ENCODE results near the gene DHX35.

The DHX35 gene

GRCh38 chr20:39025883-39026282 lies 63.7 kb downstream of the DHX35 start:
- DNase-seq = no peak

GRCh38 chr20:39029364-39029763 lies 67.2 kb downstream of the DHX35 start:
- DNase-seq = no peak

DNA sequence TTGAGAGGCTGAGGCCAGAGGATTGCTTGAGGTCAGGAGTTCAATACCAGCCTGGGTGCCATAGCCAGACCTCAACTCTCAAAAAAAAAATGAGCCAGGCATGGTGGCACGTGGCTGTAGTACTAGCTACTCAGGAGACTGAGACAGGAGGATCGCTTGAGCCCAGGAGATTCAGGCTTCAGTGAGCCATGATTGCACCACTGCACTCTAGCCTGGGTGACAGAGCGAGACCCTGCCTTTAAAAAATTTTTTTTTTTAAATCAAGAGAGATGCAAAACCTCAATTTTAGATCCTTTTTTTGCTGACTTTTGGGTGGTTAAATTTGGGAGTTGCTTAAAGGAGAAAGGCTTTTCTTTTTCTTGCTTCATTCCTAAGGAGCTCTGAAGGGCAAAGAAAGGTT lies 70.9 kb downstream of the DHX35 start:
- no peak for DNase-seq

- DNase-seq = no peak
These were observed 73.9 kb downstream of the DHX35 start for GRCh38 chr20:39036011-39036410.

DNA sequence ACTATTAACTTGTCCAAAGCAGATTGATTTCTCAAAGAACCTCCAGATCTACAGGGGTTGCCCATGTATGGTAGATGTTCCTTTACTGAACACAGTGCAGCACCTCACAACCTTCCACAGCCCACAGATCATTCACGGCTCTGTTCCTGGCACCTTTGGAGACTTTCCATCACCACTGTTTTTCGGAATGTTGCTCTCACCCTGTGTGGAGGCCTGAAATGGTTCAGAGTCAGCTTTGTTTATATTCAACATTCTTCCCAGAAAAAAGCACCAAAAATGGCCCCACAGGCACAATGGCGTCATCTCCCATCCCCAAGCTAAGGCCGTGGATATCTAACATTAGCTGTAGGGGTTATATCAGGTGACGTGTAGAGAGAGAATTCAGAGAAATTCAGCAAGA lies 74.7 kb downstream of the DHX35 start:
- DNase-seq = no peak

GRCh38 chr20:39038047-39038446 lies 75.9 kb downstream of the DHX35 start:
- no peak for DNase-seq

- DNase-seq = no peak
These were observed 76.4 kb downstream of the DHX35 start for GRCh38 chr20:39038495-39038894.

GRCh38 chr20:39039261-39039660 lies 77.1 kb downstream of the DHX35 start:
- no peak for DNase-seq

DNA sequence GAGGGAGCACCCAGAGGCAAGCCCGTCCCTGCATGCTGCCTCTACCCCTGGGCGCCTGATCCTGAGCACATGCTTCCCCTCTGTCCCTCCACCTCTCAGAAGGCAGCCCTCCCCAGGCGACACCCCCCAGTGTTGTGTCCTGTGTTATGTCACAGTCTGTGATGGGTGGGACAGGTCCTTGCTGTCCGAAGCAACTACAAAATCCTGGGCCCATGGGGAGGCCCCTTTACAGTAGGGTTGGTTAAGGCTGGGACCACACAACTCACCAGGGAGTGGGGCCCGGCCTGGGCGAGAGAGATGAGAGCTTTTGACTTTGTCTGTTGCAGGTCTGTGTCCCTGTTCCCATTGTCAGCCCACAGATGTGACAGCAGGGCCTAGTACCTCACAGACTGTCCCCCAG lies 78.0 kb downstream of the DHX35 start:
- no peak for DNase-seq

- no peak for DNase-seq
These were observed 78.9 kb downstream of the DHX35 start for GRCh38 chr20:39041067-39041466.

- no peak for DNase-seq
These were observed 80.4 kb downstream of the DHX35 start for GRCh38 chr20:39042279-39043150.

- no peak for DNase-seq
These were observed 82.4 kb downstream of the DHX35 start for GRCh38 chr20:39044501-39044900.

DNA sequence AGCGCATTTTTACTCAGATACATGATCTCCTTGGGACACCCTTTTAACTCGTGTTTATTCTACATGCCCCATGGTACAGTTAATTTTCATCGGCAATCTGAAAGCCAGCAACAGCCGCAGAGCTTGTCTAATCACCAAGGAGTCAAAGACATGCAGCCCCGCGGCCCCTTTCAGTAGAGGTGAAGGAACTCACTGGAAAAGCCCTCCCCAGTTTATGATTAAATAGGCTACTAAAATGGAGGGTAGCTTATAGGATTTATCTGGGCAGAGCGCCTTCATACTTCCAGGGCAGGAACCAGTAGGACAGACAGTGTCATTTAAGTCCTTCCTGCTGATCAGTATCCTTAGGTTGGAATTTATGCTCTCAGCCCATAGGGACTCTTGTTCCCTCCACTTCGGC lies 83.5 kb downstream of the DHX35 start:
- no peak for DNase-seq

DNA sequence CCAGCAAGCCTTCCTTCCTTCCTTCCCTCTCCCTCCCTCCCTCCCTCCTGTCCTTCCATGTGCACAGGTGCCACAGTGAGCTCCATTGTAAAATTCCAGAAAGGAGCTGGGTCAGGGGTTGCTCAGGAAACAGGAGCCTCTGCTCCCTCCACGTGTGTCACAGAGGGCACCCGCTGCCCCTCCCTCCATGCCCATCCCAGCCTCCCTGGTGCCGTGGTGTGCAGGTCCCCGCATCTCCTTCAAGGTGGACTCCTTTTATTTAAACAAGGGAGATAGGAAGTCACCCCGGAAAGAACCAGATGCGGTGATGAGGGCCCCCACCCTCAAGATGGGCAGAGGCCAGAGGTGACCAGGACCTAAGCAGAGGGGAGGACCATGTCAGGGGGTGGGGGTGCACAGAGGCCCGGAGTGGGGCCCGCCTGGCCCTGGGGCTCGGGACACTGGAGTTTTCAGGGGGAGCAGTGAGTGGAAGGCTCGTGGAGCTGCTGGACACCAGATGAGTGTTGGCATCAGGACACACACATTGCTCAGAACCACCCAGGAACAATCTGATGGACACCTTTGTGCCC lies 85.4 kb downstream of the DHX35 start:
- DNase-seq = no peak

DNA sequence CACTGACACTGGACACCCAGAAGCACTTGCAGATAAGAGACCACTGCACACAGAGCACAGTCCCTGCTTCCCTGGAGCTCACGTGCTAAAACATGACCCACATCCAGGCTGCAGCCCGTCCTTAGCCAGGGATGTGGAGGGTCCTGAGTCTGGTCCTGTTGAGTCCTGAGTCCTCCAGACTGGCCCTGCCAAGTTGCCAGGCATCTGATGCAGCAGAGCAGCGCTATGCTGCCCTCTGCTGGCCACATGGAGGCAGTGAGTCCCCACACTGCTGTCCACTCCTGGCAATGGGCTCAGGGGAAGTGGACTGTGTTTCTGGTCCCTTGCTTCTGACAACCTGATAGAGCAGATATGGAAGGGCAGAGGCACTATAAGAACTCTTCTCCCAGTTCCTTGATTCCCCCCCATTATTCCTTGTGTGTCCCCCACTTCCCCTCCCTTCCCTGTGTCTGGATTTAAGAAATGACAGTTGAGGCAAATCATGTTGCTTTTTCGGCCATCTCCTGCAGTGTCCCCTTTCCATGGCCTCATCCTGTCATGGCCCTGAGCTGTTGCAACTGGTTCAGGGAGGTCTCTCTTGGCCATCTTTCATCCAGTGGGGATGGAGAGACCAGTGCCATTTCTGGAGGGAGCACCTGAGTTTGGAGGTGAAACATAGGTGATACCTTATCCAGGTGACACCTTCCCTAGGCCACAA lies 86.0 kb downstream of the DHX35 start:
- peak in 13 of 14 donors; percentile 7 to 77 (median 44) for DNase-seq

- DNase-seq = no peak
These were observed 87.0 kb downstream of the DHX35 start for GRCh38 chr20:39049148-39049547.

GRCh38 chr20:39049684-39050554 lies 87.8 kb downstream of the DHX35 start:
- DNase-seq = peak in 13 of 14 donors; percentile 16 to 80 (median 51)

DNA sequence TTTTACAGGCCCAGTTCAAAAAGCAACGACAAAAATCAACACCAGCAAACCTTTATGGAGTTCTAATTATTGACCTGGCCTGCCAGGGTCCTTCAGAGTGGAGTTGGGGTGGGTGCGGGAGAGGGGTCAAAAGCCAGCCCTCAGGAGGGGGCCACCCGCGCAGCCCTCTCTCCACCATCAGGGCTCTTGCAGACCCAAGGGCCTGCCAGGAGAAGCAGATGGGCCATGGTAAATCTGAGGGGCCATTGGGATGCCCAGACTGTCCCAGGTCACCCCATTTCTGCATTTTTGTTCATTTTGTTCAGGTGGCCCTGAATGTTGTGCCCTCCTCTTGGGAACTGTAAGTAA lies 88.4 kb downstream of the DHX35 start:
- no peak for DNase-seq

GRCh38 chr20:39052676-39053075 lies 90.5 kb downstream of the DHX35 start:
- DNase-seq = no peak

GRCh38 chr20:39057143-39057542 lies 95.0 kb downstream of the DHX35 start:
- no peak for DNase-seq

GRCh38 chr20:39057911-39058310 lies 95.8 kb downstream of the DHX35 start:
- DNase-seq = peak in 2 of 14 donors; percentile 5 to 24

- DNase-seq = no peak
These were observed 96.9 kb downstream of the DHX35 start for GRCh38 chr20:39059036-39059435.

Measured in C1 segment of cervical spinal cord (tissue), 14 donors.